NT2/D1 (cell line): Measurements from ENCODE around the gene CD44.

Experiments used
- SUZ12 ChIP-seq: IDR thresholded peaks from 2 replicates; pipeline ENCODE4 v1.6.1; 2011; ENCODE audit not compliant: insufficient read length, insufficient read depth; ENCODE audit errors: extremely low read depth
- YY1 ChIP-seq: IDR thresholded peaks from 2 replicates; pipeline ENCODE4 v1.6.1; 2011; ENCODE audit not compliant: insufficient read length, insufficient read depth
- ZNF274 ChIP-seq: IDR thresholded peaks from 2 replicates; pipeline ENCODE4 v1.6.1; 2011; ENCODE audit warnings: mild to moderate bottlenecking, low read depth, low read length

DNA sequence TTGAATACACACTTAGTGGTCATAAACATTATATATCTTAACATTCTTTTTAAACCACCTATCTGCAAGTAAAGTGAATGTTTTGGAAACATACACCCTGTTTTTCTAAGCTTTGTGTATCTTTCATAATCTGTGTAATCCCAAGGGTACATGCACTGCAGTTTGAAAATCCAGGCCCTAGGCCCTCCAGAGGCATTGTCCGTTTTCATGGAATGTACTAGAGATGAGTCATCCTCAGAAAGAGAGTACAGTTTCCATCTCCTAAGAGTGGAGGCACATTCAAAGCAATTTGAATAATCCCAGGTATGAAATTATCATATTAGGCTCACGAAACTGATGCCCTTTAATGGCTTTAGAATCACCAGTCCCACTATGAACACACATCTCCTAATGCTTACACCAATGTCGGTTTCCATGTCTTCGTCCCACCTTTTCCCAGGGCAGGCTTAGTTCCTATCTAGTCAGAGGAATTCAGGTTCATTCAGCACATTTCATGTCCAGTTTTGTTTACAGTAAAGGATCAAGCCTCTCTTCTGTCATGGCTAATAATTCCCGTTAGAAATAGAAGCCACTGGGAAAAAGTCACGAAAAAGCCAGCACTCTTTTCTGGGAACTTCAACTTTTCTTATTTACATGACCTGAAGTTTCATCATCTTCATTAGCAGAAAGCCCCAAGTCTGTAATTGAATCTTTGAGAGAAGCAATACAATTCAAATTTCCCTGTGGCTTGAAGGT is 39.5 kb upstream of the CD44 start:
- no peak for TF ChIP-seq ZNF274
- no peak for TF ChIP-seq YY1
- no peak for TF ChIP-seq SUZ12
